ENCODE data around the gene GALNT7.
"Not testable (repeated sequence)": the region's sequence is repeated elsewhere in the genome, so short reads cannot be mapped to it uniquely, and the experiment has no call there.

The GALNT7 gene, protein sequence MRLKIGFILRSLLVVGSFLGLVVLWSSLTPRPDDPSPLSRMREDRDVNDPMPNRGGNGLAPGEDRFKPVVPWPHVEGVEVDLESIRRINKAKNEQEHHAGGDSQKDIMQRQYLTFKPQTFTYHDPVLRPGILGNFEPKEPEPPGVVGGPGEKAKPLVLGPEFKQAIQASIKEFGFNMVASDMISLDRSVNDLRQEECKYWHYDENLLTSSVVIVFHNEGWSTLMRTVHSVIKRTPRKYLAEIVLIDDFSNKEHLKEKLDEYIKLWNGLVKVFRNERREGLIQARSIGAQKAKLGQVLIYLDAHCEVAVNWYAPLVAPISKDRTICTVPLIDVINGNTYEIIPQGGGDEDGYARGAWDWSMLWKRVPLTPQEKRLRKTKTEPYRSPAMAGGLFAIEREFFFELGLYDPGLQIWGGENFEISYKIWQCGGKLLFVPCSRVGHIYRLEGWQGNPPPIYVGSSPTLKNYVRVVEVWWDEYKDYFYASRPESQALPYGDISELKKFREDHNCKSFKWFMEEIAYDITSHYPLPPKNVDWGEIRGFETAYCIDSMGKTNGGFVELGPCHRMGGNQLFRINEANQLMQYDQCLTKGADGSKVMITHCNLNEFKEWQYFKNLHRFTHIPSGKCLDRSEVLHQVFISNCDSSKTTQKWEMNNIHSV

DNA sequence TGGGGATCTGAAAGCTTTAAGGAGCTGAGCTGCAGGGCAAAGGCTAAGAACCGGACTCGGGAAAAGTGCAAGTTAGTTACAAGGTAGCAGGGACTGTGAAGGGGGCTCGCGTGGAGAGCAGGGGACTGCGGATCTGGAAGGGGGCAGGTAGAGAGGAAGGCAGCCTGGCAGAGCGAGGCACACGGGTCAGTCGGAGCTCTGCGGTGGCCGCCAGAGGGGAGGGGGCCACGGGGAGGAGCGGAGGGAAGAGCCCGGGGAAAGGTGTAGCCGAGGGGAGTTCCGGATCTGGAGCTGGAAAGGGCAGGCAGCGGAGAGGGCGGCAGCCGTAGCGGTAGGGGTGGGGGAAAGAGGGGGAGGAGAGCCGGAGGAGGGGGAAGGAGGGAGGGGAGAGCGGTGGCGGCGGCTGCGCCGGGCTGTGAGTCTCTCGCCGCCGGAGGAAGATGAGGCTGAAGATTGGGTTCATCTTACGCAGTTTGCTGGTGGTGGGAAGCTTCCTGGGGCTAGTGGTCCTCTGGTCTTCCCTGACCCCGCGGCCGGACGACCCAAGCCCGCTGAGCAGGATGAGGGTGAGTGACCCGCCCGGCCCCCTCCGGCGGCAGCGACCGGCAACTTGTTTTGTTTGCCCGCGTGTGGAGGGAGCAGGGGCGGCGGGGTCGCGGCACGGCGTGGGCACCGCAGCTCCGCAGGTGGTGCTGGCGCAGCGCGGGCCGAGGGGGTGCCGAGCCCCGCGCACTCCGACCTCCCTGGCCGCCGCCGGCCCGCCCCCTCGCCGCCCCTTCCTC lies at the start of gene GALNT7:
TSS of gene GALNT7 (plus strand) at position 416 of the 782 bp plus-strand sequence. CDS start at position 441, 25 bp downstream.
- DNase-seq, result peak; percentile 87

DNA sequence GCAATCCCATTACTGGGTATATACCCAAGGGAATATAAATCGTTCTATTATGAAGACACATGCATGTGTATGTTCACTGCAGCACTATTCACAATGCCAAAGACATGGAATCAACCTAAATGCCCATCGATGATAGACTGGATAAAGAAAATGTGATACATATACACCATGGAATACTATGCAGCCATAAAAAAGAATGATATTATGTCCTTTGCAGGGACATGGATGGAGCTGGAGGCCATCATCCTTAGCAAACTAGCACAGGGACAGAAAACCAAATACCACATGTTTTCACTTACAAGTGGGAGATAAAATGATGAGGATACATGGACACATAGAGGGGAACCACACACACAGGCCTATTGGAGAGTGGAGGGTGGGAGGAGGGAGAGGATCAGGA lies 49.8 kb upstream of the GALNT7 start:
- not testable (repeated sequence) for DNase-seq

DNA sequence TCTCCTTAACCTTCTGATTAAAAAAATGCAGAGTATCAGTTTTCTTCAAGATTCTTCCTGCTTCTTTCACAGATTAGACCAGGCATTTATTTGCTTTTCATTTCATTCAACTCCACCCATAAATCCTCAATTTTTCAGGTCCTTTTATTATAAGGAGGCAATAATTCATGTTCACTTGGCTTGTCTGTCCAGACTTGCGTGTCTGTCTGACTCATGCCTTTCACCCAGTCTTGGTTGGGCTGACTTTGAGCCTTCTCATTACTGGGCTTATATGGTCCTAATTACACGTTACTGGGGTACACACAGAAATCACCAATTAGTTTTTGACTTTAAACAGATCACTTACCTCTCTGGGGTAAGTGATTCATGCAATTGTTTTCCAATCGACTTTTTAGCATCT lies 48.8 kb upstream of the GALNT7 start:
- no peak for DNase-seq

DNA sequence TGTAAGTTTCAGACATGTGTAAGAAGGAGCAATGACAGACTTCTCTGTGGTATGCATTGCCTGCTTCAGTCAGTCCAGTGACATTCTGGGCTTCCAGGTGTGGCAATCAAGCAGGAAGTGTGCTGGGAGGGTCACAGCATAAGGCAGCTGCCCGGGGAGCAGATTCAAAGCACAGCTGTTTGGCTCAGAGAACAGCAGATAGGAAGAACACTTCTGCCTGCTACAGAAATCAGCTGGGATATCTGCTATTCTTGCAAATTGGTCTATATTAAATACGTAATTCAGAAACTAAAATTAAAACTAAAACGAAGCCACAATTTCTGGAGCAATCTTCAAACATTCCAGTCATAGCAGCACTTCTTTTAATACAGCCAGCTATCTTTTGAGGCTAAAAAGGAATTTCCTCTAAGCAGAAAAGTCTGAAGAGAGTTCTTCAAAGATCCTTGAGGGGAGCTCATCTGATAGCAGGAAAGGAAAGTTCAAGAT lies 47.5 kb upstream of the GALNT7 start:
- DNase-seq, result no peak

DNA sequence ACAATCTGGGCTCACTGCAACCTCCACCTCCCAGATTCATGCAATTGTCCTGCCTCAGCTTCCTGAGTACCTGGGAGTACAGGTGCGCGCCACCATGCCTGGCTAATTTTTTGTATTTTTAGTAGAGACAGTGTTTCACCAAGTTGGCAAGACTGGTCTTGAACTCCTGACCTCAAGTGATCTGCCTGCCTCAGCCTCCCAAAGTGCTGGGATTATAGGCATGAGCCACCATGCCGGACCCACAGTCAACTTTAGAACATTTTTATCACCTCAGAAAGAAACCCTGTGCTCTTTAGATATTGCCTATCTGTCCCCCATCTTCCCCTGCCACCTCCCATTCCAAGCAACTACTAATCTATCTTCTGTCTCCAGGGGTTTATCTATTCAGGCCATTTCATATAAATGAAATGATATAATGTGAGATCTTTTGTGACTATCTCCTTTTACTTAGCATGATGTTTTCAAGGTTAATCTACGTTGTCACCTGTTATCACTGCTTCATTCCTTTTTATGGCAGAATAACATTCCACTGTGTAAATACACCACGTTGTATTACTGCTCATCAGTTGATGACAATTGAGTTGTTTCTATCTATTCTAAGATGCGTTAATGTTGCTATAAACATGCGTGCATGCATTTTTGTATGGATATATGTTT lies 44.3 kb upstream of the GALNT7 start:
- DNase-seq, result no peak

DNA sequence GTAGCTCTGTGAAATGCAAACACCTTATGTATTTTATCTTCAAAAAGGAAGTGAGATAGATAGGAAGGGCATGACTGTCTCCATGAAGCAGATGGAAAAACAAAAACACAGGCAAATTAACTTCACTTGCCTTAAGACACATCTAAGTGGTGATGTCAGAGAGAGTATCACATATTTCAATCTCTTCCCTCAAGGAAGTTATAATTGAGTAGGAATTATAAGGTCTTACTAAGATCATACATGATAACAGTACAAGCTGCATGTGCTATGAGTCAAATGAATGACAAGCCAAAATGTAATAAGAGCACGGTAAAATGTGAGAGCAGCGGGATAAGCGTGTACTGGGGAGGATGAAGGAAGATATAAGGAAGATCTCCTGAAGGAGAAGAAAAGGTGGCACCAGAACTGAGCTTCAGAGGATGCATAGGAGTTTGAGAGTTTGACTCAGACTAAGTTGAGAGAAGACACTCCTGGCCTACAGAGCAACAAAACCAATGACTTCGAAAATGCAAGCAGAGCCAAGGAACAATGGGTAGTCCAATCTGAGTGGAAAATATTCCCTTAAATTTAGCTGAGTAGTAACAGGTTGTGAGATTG lies 43.3 kb upstream of the GALNT7 start:
- DNase-seq, result no peak

DNA sequence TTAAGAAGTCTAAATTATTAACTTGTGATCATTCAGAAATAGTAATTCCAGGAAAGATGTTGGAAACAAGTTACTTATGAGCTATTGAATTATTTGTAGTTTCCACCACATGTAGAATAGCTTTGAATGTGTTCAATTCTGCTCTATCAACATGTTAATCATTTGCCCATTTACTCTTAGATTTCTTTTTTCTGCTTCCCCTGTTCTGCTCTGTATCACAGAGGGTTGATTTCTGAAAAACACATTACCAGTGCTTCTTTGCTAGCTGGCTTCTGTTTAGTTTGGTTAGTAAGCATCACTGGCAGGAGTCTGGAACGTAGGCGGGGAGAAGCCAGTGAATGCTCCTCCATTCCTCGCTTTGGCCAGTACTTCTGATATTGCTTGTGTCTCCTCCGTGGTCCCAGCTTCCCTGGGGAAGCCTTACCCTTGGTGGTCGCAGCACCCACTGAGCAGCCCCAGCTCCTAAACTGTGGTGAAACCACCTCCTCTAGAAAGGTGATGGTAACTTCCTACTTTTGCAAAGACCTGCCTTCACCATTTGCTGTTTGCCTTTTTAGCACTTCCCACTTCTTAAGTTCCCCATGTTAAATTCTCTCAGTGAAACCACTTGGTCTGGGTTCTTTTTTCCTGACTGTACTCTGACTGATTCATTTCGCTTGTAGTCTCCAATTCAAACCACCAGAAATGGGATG lies 40.3 kb upstream of the GALNT7 start:
- no peak for DNase-seq

DNA sequence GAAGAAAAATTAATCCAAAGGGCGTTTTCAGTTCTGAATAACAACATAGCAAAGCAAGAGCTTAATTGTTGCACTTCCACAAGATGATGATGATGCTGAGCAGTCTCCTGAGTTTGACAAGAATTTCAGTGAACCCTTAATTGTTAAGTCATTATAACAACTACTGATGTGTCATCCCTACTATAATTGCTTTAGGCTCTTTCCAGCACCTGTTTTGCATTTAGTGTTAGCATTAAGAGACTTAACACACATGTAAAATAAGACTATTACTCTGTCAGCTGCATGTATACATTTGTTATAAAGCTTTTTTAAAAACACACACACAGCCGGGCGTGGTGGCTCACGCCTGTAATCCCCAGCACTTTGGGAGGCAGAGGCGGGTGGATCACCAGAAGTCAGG lies 37.9 kb upstream of the GALNT7 start:
- no peak for DNase-seq

DNA sequence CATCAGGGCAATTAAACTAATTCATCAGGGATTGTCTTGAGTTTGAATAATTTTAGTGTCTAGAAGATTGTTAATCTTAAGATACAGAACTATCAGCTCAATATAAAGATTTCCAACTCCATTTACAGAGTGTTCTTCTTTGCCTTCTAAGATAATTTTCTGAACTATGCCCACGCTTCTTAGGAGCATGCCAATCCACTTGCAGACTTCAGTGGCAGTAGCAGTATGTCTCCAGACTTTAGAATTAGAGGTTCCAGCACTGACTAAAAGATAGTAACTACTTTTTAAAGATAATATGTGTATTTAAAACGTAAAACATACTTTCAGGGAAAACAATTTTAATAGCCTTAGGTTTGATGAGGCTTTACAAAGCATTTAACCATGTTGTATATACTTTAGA lies 34.2 kb upstream of the GALNT7 start:
- DNase-seq, result no peak

DNA sequence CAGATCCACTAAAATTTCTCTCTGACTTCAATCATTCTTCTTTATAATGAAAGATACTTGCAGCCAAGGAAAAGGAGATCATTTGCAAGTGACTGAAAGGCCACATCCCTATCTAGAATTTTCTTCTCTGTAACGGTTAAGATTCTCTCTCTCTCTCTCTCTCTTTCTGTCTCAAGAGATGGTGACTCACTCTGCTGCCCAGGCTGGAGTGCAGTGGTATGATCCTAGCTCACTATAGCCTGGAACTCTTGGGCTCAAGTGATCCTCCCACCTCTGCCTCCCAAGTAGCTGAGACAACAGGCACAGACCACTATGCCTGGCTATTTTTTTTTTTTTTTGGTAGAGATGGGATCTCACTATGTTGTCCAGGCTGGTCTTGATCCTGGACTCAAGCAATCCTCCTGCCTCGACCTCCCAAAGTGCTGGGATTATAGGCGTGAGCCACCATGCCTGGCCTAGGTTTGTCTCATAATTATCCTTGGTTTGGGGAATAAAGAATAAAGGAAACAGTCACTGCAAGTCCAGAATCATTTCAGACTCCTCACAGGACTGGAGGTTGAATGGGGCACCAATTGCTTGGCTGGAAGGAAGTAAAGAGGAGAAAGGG lies 33.3 kb upstream of the GALNT7 start:
- DNase-seq, result no peak

DNA sequence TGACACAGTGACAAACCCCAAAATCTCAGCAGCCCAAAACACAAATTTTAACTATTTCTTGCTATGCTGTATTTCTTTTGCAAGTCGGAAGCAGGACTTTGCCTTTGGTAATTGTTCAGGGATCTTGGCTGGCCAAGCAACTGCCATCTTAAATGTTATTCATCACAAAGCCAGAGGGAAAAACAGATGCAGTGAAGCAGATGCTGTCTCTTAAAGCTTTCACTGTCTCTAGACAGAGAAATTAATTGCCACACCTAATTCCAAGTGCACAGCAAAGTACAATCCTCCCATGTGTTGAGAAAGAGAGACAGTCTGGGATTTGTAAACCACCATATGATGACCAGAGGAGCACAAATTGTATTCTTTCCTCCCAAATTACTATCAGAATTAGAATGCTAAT lies 30.0 kb upstream of the GALNT7 start:
- no peak for DNase-seq

DNA sequence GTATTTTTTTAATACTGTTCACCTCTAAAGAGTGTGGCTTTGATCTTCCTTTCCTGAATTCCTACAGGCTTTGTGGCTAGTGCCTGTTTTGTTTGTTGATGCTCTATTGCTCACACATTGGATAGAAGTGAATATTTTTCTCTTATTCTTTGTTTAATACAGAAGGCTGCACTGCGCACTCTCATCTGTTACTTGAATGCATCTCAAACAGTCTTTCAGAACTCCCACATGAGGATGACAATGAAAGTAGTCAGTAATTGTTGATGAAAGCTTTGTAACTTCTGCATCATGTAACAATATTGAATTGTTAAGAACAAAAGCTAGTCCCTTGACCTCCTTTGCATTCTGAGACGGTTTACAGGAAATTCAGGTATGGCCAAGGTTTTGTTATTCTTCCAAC lies 29.1 kb upstream of the GALNT7 start:
- no peak for DNase-seq

DNA sequence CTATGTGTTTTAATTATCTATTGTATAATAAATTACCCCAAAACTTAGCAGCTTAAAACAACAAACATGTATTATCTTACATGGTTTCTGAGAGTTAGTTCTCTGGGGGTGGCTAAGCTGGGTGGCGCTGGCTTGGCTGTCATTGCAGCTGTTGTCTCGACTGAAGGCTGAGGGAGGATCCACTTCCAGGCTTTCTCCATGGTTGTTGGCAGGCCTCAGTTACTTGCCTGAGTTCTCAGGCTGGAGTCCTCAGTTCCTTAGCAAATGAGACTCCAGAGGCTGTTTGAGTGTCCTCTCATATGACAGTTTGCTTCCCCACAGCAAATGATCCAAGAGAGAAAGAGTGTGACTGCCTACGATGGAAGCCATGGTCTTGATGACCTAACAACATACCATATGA lies 23.5 kb upstream of the GALNT7 start:
- no peak for DNase-seq

DNA sequence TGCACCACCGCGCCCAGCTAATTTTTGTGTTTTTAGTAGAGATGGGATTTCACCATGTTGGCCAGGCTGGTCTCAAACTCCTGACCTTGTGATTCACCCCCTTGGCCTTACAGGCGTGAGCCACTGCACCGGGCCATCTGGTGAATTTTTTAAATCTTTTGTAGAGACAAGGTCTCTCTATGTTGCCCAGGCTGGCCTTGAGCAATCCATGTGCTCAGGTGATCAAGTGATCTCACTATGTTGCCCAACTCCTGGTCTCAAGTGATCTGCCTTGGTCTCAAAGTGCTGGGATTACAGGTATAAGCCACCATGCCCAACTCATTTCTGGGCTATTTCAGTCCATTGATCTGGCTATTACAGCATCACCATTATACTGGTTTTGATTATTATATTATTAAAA lies 22.2 kb upstream of the GALNT7 start:
- DNase-seq, result no peak

DNA sequence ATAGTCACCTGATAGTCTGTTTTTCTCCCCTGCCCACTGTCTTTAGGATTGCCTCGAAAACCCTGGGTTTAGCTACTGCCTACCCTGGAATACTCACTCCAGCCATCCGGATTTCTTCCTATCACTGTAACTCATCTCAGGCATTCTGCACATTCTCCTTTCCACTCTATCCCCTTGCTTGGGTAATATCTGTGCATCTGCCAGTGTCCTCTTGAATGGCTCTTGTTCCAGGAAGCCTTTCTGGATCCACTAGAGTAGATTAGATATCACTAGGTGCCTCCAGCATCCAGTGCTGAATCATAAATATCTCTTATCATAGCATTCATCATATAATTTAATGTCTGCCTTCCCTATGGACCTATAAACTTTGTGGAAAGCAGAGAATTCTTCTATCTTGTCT lies 17.1 kb upstream of the GALNT7 start:
- no peak for DNase-seq

DNA sequence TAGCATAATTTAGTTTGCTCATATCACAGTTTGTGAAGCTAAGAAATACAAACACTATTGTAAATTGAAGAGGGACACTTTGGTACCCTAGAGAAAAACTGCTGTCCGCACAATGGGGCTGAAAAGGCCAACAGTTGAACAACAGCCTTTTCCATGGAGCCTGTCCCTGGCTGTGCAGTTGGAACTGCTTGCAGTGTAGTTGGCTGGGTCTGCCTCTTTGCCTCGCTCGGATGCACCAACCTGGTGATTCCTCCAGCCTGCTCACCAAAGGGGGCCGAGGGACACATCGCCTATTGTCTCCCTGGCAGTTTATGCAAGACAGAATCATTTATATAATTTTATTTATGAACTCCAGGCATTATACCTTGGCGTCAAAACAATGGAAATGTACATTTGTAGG lies 16.5 kb upstream of the GALNT7 start:
- no peak for DNase-seq

DNA sequence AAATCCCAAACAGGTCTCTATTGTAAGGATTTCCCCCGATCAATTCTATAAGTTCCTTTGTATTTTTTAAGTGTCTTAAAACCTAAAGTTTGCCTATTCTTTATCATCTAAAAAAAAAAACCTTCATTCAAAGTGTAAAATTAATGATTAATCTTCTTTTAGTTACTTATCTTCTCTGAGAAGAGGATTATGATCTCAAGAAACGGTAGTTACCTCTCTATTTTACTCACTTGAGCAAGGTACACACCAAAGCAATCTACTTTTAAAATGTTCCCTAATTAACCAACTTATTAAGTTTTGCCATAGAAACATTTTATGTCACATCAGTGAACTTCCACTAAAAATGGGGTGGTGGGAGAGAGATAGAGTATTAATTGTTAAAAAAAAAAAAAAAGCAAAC lies 15.2 kb upstream of the GALNT7 start:
- no peak for DNase-seq

DNA sequence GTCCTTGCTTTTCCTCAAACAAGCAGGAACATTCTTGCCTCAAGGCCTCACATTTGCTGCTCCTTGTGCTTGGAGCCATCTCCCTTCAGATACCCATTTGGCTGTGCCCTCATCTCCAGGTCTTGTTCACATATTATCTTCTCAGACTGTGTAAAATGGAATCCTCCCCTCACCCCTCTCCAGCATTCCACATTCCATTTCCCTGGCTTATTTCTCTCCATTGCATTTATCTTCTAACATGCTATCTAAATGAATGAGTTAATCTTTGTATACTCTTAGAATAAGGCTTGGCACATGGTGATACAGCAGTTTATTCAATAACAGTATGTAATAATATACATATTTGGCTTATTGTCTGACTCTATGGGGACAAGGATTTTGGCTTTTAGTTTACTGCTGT lies 8.8 kb upstream of the GALNT7 start:
- no peak for DNase-seq

DNA sequence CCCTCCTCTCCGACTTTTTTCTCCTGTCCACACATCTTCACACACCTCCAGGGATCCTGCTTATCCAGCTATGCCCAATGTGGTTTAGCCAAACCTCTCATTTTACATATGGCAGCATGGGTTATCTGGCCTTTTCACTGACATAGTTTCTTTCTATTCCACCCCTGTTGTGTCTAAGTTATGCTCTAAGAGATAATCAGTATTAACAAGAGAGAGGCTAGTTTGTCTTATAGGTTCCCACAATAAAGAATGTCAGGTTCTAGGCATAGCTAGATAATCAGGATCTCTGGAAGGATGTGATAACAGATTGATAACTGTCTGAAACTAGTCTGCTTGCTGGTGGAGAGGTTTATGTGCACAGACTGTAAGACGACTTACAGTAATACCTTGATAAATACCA lies 7.7 kb upstream of the GALNT7 start:
- no peak for DNase-seq

DNA sequence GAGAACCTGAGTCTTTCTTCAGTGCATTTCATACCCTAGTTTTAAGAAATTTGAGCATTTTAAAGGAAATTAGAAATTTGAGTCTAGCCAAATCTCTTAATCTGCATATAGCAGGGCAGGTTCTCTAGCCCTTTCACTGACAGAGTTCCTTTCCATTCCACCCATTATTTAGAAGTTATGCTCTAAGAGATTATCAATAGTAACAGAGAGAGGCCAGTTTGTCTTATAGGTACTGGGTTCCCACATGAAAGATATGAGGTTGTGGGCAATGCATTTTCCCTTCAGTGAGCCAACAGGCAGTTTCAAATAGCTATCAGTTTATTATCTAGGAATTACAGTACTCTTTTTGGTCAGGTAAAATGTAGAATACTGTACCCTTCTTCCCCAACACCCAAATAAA lies 7.3 kb upstream of the GALNT7 start:
- no peak for DNase-seq

DNA sequence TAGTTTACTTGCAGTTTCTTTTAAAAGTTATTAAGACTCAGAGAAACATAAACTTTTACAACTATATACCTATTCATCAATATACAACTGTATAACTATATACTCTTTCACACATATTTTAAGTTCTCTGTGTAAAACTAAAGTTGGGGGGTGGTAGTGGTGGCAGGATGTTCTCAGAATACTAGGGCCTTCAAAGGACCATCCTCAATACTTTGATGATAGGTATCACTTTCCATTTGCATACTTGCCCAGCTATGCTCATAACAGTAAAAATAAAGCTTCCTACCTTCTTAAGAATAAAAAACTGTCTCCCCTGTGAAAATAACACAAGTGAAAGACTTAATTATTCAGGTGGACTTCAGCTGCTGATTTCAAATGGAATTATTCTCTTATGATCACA lies 2.9 kb upstream of the GALNT7 start:
- no peak for DNase-seq

DNA sequence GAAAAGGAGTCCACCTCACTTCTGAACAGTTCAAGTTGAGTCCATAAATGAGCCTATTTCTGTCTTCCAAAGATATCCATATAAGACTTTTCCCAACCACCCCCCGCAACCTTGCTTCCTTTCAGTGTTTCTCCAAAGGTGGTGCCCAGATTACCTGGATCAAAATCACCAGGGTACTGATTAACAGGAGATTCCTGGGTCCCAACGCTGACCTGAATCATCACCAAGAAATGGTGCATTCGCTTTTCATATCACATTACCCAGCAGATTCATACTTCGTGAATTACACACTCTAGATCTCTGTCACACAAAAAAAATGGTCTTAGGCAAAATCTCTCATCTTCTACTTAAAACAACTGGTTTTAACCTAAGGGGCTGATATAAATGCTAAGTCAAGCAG lies 2.1 kb upstream of the GALNT7 start:
- no peak for DNase-seq
